Trophoblast cell (in vitro differentiated cells and primary cell): ENCODE data around the gene IL1A.

Experiments used
- DNase-seq, 2 donors: peaks; one replicate each; pipeline ENCODE4 v3.0.0-alpha.2; 2016
- H2AFZ ChIP-seq: 2 replicates; pipeline ENCODE4 v1.6.1; 2013; ENCODE audit warnings: low read length, moderate library complexity, mild to moderate bottlenecking; ENCODE audit not compliant: insufficient read depth, poor library complexity
- H2AK5ac ChIP-seq: 2 replicates; pipeline ENCODE4 v1.6.1; 2013; ENCODE audit warnings: mild to moderate bottlenecking, low read length
- H2BK120ac ChIP-seq: 2 replicates; pipeline ENCODE4 v1.6.1; 2013; ENCODE audit warnings: low read length, mild to moderate bottlenecking, moderate library complexity; ENCODE audit not compliant: insufficient read depth, poor library complexity
- H2BK12ac ChIP-seq: 2 replicates; pipeline ENCODE4 v1.6.1; 2013; ENCODE audit warnings: mild to moderate bottlenecking, low read length, moderate library complexity
- H2BK5ac ChIP-seq: 2 replicates; pipeline ENCODE4 v1.6.1; 2013; ENCODE audit warnings: low read length, low read depth, moderate library complexity, mild to moderate bottlenecking; ENCODE audit not compliant: poor library complexity
- H3K14ac ChIP-seq: 2 replicates; pipeline ENCODE4 v1.6.1; 2013; ENCODE audit warnings: mild to moderate bottlenecking, low read length
- H3K18ac ChIP-seq: 2 replicates; pipeline ENCODE4 v1.6.1; 2013; ENCODE audit warnings: mild to moderate bottlenecking, low read length
- H3K23ac ChIP-seq: 2 replicates; pipeline ENCODE4 v1.6.1; 2013; ENCODE audit warnings: low read length
- H3K27ac ChIP-seq: 2 replicates; pipeline ENCODE4 v1.5.1; 2013; ENCODE audit warnings: low read depth, mild to moderate bottlenecking, inconsistent platforms, low read length, moderate library complexity
- H3K27me3 ChIP-seq: 2 replicates; pipeline ENCODE4 v1.6.1; 2013; ENCODE audit warnings: inconsistent platforms, mild to moderate bottlenecking, low read length, moderate library complexity; ENCODE audit not compliant: insufficient read depth
- H3K36me3 ChIP-seq, 2 experiments: 1 replicate in 1 of 2; 2 replicates in 1 of 2; pipeline ENCODE4 v1.6.1; 2013; ENCODE audit warnings: low read length in 2 of 2, mild to moderate bottlenecking in 2 of 2, moderate library complexity in 1 of 2; ENCODE audit not compliant: insufficient read depth in 2 of 2, control insufficient read depth in 1 of 2
- H3K4ac ChIP-seq: 2 replicates; pipeline ENCODE4 v1.6.1; 2013; ENCODE audit warnings: low read depth, mild to moderate bottlenecking, low read length, moderate library complexity
- H3K4me1 ChIP-seq, 2 experiments: 1 replicate in 1 of 2; 2 replicates in 1 of 2; pipeline ENCODE4 v1.6.1; 2013; ENCODE audit warnings: low read length in 2 of 2, mild to moderate bottlenecking in 2 of 2, moderate library complexity in 1 of 2; ENCODE audit not compliant: insufficient read depth in 2 of 2, control insufficient read depth in 1 of 2
- H3K4me2 ChIP-seq: 2 replicates; pipeline ENCODE4 v1.6.1; 2013; ENCODE audit warnings: inconsistent platforms, mild to moderate bottlenecking, low read length, moderate library complexity
- H3K4me3 ChIP-seq: 2 replicates; pipeline ENCODE4 v1.5.1; 2013; ENCODE audit warnings: mild to moderate bottlenecking, low read depth, low read length, inconsistent platforms
- H3K79me1 ChIP-seq: one replicate; pipeline ENCODE4 v1.6.1; 2013; ENCODE audit warnings: low read length
- H3K79me2 ChIP-seq: 2 replicates; pipeline ENCODE4 v1.6.1; 2013; ENCODE audit warnings: low read length, mild to moderate bottlenecking; ENCODE audit not compliant: control insufficient read depth, insufficient read depth, poor library complexity
- H3K9ac ChIP-seq: 2 replicates; pipeline ENCODE4 v1.6.1; 2013; ENCODE audit warnings: mild to moderate bottlenecking, low read length
- H3K9me3 ChIP-seq: 2 replicates; pipeline ENCODE4 v1.6.1; 2013; ENCODE audit warnings: low read depth, mild to moderate bottlenecking, control low read depth, inconsistent platforms, low read length; ENCODE audit not compliant: insufficient read depth
- H4K12ac ChIP-seq: 2 replicates; pipeline ENCODE4 v1.6.1; 2013; ENCODE audit warnings: low read depth, mild to moderate bottlenecking, low read length, moderate library complexity
- H4K8ac ChIP-seq: 2 replicates; pipeline ENCODE4 v1.6.1; 2013; ENCODE audit warnings: low read depth, mild to moderate bottlenecking, low read length, moderate library complexity
- H4K91ac ChIP-seq: one replicate; pipeline ENCODE4 v1.6.1; 2013; ENCODE audit warnings: low read depth, mild to moderate bottlenecking, low read length, moderate library complexity
- WGBS: extraction: QIAGEN DNeasy Blood & Tissue Kit; methylation state at CpG from one replicate; pipeline ENCODE4 v1.1.7; 2013; ENCODE audit warnings: missing lambda C conversion rate; ENCODE audit not compliant: insufficient read length, insufficient coverage; ENCODE audit errors: extremely low coverage; 5-methylcytosine and 5-hydroxymethylcytosine counted together

The IL1A gene

GRCh38 chr2:112724591-112725525 is 59.4 kb downstream of the IL1A start:
- Histone ChIP-seq H3K79me1 (no peaks in the 10 kb centered on the region), H4K12ac (no peak overlapping the region), H2BK12ac (no peak overlapping the region), H2AK5ac (no peak overlapping the region), H3K14ac (no peak overlapping the region), H3K27me3 (no peaks in the 10 kb centered on the region), H2BK120ac (no peak overlapping the region), H4K91ac (no peak overlapping the region), H3K4me3 (no peak overlapping the region), H2AFZ (no peak overlapping the region), H3K36me3 (no peaks in the 10 kb centered on the region), H3K23ac (no peak overlapping the region), H3K4ac (no peak overlapping the region), H3K9ac (no peak overlapping the region), H3K79me2 (no peaks in the 10 kb centered on the region), H4K8ac (no peak overlapping the region), H3K9me3 (peaks cover 3% of the 10 kb centered on the region), H3K4me1 (no peaks in the 10 kb centered on the region), H3K27ac (no peak overlapping the region), H2BK5ac (no peak overlapping the region), H3K18ac (no peak overlapping the region), H3K4me2 (no peak overlapping the region)
- no CpG with 5 or more reads among the region's 21 CpGs for WGBS
- no peak for DNase-seq

- Histone ChIP-seq H3K27me3 (no peaks in the 10 kb centered on the region), H3K4me3 (no peak overlapping the region), H2BK5ac (no peak overlapping the region), H3K79me1 (no peaks in the 10 kb centered on the region), H4K12ac (no peak overlapping the region), H2BK12ac (no peak overlapping the region), H3K23ac (no peak overlapping the region), H3K4me2 (no peak overlapping the region), H2BK120ac (no peak overlapping the region), H3K79me2 (no peaks in the 10 kb centered on the region), H3K9me3 (no peaks in the 10 kb centered on the region), H3K18ac (no peak overlapping the region), H3K9ac (no peak overlapping the region), H3K27ac (no peak overlapping the region), H2AFZ (no peak overlapping the region), H2AK5ac (no peak overlapping the region), H4K91ac (no peak overlapping the region), H3K4me1 (no peaks in the 10 kb centered on the region), H4K8ac (no peak overlapping the region), H3K4ac (no peak overlapping the region), H3K14ac (no peak overlapping the region), H3K36me3 (no peaks in the 10 kb centered on the region)
- WGBS = no CpG with 5 or more reads among the region's 8 CpGs
- no peak for DNase-seq
Observed at GRCh38 chr2:112723995-112724394, 60.3 kb downstream of the IL1A start.
